ENCODE data around the gene ZNF555.
A peak's percentile ranks its signal among the peaks of the same experiment; 100 is the strongest.
"Not testable (repeated sequence)": the region's sequence is repeated elsewhere in the genome, so short reads cannot be mapped to it uniquely, and the experiment has no call there.

ZNF555 gene

DNA sequence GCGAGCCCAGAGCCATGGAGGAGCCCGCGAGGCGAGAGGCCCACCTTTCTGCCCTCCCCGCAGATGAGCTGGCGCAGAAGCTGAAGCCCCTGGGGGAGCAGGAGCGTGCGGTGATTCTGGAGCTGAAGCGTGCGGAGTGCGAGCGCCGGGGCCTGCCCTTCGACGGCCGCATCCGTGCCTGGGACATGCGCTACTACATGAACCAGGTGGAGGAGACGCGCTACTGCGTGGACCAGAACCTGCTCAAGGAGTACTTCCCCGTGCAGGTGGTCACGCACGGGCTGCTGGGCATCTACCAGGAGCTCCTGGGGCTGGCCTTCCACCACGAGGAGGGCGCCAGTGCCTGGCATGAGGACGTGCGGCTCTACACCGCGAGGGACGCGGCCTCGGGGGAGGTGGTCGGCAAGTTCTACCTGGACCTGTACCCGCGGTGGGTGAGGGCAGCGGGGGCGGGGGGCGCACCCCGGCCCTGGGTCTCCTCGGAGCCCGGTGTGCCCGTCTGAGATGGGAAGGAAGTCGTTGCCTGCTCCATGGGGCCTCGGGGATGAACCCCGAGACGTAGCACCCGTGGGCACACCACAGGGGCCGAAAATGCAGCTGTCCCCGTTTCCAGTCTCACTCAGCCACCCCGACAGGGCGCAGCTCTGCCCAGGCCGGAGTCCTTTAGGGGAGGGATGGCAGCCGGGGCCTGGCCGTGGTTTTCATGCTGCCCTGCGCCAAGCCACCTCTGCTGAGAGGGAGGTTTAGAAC lies 33.7 kb upstream of the ZNF555 start:
- no peak for DNase-seq

DNA sequence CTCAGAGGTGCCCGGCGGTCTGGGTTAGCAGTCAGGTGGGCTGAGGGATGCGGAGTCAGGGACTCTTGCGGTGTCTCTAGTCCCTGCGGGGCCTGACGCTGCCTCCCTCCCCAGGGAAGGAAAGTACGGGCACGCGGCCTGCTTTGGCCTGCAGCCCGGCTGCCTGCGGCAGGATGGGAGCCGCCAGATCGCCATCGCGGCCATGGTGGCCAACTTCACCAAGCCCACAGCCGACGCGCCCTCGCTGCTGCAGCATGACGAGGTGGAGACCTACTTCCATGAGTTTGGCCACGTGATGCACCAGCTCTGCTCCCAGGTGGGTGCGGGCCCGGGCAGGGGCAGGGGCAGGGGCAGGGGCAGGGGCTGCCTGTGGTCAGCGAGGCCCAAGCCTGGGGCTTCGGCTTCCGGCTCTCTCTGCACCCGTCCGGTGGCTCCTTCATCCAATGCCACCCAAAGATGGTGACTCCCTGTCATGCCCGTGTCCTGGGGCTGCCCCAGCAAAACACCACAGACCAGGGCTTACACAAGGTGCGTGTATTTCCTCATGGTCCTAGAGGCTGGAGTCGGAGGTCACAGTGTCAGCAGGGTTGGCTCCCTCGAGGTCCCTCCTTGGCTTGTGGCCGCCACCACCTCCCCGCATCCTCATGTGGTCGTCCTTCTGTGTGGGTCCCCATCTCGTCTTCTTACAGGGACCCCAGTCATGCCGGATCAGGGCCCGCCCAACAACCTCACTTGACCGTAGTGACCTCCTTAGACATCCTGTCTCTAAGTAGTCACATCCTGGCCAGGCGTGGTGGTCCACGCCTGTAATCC lies 32.9 kb upstream of the ZNF555 start:
- DNase-seq: no peak

DNA sequence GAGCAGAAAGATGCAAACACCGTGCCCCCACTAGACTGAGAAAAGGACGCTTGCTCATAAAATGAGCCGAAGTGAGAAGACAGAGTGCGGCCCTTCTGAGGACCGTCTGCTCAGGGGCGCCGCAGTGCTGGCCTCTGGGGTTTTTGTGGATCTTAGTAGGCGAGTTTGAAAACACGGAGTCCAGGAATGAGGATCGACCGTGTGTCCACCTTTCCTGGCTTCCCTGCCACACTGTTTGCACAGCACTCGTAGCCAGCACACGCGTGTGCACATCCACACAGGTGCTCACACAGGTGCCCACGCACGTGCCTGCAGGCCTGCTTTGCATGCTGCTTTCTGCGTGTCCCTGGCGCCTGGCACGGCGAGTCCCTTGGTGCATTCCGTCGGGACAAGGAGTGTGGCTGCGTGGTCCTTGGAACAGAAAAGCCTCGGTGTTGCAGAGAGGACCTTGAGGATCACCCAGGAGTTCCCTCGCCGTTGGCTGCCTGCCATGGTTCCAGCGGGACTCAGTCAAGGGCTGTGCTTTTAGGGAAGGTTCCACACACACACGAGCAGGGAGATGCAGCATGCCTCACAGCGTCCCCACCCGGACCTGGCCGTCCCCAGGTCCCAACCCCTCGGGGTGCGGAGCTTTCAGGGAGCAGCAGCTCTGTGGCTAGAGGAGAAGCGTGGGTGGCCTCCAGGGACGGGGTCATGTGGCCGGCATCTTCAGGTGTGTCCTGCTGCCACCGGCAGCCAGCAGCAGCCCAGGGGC lies 31.7 kb upstream of the ZNF555 start:
- DNase-seq: no peak

DNA sequence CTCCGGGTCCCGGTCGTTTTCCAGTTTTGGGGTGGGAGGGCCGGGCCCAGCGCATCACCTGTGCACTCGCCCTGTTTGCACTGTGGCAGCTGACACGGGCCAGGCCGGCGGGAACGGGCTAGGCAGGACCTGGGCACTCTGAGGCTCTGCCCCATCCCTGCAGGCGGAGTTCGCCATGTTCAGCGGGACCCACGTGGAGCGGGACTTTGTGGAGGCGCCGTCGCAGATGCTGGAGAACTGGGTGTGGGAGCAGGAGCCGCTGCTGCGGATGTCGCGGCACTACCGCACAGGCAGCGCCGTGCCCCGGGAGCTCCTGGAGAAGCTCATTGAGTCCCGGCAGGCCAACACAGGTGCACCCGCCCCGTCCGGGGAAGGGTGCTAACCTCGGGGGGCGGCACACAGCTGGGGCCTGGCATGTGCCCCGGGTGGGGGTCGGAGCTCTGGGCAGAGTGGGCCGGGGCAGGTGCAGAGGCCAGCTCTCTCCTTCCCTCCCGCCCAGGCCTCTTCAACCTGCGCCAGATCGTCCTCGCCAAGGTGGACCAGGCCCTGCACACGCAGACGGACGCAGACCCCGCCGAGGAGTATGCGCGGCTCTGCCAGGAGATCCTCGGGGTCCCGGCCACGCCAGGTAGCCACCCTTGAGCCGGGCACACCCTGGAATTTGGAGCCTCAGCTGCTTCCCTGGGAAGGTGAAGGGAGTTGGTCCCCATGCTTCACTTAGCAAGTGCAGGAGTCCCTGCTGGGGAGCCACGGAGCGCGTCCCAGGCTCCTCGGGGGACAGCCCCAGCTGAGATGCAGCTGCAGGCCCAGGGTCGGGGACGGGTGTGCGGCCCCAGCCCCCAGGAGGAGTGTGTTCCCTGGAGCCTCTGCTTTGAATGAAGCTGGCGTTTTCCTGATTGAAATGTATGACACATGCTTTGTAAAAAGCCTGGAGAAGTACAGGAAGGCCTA lies 30.9 kb upstream of the ZNF555 start:
- no peak for DNase-seq

DNA sequence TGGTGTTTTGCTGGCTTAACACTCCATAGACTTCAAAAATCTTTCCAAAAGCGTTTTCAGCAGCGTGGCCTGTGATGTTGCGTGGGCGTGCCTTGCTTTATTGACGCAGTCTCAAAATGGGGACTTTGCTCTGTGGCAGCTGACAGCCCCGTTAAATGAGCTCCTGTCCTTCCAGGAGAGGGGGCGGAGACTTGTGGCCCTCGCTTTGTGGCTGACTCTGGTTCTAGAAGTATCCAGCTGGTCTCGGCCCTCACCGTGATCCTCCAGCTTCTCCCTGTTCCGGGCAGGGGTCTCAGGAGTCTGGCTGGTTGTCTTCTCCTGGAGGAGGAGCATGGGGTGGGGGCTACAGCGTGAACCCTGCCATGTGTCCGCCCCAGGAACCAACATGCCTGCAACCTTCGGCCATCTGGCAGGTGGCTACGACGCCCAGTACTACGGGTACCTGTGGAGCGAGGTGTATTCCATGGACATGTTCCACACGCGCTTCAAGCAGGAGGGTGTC lies 30.0 kb upstream of the ZNF555 start:
- DNase-seq: no peak

DNA sequence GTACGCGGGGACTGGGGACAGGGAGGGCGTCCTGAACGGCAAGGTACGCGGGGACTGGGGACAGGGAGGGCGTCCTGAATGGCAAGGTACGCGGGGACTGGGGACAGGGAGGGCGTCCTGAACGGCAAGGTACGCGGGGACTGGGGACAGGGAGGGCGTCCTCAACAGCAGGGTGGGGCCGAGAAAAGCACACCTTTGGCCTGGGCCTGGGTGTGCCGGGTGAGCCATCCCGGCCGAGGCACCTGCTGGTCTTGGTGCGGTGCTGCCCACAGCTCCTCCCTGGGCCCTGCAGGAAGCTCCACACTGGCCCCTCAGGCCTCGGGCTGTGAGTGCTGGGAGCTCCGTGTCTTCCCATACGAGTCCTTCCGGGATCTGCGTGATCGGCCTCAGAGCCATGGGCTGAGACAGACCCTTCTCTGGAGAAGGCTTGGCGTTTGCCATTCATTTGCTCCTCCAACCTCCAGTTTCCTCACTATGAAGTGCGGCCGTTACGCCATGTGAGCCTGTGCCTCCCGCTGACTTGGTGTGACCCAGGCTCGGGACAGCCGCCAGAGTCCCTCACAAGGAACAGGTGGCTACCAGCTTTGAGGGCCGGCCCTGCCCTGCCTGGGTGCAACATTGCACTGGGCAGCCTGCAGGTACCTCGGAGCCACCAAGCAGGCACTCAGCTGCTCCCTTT lies 29.4 kb upstream of the ZNF555 start:
- DNase-seq: no peak

DNA sequence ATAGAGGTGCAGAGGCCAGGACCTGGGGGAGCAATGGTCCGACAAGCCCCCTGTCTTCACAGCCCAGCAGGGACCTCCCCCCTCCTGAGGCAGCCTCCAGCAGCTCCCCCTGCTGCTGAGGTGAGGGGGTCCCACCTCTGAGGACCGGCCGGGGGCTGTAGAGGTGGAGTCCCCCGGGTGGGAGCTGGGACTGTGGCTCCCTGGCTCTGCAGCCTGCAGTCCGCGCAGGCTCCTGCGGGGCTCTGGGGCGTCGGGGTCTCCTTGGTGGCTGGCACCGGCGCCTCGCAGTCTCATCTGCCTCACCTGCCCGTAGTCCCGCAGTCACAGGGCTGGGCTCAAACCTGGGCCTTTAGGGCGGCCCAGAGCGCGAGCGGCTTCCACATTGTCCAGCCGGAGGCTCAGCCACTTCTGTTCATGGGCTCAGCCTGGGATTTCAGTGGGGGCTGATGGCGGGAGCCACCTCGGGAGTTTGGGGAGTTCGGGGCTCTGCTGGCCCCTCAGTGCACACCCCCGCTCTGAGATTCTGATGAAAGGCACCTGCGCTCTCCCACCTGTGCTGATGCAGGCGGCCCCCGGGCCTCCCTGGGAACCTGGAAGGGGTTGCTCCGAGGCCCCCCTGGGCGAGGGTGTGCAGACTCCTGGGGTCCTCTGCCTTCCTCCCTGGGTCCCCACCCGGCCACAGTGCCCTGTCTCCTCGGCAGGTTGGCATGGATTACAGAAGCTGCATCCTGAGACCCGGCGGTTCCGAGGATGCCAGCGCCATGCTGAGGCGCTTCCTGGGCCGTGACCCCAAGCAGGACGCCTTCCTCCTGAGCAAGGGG lies 28.7 kb upstream of the ZNF555 start:
- DNase-seq: no peak

DNA sequence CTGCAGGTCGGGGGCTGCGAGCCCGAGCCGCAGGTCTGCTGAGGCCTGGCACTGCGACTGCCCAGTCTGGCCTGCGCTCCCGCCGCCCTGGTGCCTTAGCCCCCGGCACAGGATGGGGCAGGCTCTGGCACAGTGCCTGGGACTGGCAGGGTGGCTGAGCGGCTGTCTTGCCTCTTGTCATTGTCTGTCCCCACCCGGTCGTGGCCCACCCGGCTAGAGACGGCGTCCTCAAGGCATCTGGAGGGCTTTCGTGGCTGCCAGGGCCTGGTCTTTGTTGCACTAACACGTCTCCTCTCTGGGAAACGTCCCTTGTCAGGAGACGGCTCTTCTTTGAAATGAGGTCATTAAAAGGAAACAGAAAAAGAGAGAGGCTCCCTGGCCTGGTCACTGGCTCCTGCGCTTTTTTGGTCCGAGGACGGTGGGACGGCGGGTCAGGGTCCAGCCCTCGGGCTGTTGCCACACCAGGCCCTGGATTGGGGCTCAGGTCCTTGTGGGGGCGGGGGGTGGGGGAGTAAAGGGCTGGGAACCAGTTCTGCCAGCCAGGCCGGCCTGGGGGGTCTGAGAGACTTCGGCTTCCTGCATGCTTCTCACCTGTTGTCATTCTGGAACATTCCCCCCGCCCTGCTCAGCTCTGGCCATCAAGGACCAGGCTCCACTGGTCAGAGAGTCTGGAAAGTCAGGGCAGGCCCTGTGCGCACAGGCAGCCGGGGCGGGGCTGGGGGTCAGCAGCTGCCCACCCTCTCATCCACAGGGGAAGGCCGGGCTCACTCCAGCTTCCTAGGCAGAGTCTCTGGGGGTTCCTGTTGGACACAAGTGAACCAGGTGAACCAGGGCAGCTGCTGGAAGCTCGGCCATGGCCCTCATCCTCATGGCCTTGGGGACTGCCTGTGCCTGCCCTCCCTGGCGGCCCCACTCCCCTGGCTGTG lies 27.8 kb upstream of the ZNF555 start:
- DNase-seq: no peak

DNA sequence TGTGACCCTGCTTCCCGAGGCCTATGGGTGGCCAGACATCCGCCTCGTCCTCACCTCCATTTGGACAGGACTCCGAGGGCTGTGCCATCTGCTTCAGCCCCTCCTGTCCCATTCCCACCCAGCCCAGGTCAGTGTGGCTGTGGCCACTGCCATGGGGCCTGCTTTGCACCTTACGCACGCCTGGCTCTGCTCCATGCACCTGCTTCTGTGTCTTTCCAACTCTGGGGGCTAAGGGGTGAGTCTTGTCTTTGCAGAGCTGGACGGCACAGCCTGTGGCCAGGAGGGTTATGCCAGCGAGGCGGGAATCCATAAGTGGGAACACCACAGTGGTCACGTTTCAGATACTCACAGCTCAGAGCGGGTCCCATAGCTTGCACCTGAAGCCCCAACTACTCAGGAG lies 26.8 kb upstream of the ZNF555 start:
- no peak for DNase-seq

DNA sequence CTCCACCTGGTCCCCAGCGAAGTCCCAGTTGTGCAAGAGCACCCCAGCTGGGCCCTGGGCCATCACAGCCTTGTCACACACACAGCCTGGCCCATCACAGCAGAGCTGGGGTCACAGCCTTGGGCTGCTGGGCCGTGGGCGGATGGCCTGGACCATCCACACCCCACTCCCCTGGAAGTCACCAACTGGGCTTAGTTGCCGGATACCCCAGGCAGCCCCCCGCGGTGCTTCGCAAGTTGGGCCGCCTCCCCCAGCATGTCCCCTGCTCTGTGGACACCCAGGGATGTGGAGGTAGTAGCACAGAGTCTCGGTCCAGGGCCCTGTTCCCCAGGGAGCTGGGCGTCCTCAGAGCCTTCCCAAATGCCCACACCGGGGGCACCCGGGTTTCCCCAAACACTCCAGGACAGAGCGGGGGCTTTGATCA lies 26.1 kb upstream of the ZNF555 start:
- DNase-seq: no peak

DNA sequence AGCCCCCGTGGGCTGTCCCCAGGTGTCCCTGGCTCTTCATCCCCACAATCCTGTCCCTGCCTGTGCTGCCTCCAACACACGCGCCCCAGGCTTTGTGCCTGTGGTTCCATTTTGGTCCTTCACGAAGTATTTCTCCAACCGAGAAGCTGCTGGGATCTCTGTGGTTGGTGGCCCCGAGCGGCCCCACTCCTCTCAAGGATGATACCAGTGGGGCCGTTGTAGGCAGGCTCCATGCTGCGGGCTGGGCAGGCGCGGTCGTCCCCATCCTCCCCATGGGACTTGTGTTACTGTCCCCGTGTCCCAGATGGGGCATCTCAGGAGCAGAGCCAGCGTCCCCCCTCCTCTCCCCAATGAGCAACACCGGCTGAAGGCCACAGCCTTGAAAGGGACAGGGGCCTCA lies 25.4 kb upstream of the ZNF555 start:
- no peak for DNase-seq

DNA sequence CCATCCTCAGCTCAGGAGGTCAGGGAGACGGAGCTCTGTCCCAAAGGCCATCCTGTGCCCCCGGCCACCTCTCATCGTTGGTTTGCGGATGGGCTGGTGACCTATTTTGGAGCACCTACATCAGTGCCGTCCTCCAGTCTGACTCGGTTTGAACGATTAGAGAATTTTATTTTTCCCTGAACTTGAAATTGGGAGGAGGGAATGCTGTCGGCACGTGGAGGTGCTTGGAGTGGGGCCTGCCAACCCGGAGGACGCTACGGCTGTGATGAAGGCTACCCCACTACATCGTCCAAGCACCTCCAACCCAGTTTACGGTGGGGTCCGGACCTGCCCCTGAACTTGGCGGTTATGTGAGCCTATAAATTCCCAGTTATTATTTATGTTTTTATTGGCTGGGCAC lies 24.6 kb upstream of the ZNF555 start:
- no peak for DNase-seq

DNA sequence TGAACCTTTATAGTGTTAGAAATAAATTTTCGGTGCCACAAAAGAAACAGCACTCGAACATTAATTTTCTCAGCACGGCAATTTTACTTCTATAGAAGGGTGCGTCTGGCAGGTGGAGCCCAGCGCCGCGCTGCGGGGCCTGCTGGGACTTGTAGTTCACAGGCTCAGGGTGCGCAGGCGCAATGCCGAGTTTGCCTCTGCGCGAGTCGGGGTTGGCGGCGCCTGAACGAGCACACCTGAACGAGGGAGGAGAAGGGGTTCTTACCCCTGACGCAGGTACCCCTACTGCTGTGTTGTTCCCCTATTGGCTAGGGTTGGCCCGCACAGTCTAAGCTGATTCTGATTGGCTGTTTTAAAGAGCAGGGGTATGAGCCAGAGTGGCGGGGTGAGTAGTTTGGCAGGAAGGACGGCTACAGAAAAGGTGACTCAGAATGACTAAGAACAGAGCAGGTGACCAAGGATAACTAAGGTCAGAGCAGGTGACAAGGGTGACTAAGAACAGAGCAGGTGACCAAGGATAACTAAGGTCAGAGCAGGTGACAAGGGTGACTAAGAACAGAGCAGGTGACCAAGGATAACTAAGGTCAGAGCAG lies 23.9 kb upstream of the ZNF555 start:
- DNase-seq: not testable (repeated sequence)

DNA sequence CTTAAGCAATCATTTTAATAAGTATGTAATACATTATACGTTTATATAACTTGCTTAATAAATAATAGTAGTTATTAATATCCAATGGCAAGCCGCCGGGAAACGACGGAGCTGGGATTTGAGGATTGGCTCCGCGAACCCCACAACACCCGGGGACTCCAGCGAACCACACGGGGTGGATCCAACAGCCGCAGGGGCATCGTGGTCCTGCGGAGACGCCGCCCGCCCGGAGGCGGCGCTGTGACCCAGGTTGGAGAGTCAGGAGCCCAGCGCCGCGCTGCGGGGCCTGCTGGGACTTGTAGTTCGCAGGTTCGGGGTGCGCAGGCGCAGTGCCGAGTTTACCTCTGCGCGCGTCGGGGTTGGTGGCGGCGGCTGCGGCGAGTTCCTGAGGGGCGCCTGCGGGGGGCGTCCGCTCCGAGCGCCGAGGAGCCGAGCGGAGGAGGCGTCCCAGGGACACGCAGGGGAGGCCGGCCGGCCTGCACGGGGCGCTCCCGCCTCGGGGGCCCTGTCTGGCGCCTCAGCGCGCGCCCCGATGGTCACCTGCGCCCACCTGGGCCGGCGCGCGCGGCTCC lies 21.6 kb upstream of the ZNF555 start, which contains the start of gene ZNF554:
Gene ZNF554 (plus strand): TSS at position 329 of the 572 bp plus-strand sequence. CDS start 204 bp downstream, at position 533.
- DNase-seq: peak; percentile 96

DNA sequence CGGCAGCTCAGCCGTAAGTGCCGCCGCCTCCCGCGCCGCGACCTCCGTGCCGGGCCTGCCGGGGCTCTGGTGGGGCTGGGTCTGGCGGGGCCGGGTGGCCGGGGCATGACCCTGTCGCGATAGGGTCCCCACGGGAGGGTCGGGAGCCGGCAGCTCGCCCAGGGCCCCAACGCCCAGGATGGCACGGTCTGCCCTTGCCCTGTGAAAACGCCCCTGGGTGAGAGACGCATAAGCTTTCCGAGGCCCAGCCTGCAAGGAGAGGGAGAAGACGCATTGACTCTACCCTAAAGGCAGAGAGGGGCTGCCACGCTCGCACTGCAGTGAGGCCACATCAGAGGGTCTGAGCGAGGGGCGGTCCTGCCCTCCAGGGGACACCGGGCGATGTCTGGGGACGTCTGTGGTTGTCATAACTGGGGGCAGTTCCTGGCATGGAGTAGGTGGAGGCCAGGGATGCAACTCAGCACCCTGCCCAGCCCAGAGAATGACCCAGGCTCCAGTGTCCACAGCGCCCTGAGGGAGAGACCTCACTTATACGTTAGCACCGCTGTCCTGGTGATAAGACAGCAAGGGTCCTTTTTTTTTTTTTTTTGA lies 21.1 kb upstream of the ZNF555 start:
- DNase-seq: peak; percentile 16

DNA sequence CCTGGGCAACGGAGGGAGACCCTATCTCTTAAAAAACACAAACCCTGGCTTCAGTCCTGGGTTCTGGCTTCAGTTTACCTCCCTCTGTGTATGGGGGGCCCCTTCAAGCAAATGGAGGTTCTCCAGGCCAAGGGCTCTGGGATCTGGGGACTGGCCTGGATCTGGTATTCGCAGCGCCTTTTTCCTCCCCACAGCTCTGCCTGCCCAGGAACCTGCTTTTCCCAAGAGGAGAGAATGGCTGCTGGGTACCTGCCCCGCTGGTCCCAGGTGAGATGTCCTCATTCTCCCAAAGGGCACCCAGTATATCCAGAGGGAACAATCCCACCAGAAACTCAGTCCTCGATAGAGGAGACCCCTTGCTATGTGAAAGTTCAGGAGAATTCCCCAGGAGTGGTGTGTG lies 18.4 kb upstream of the ZNF555 start:
- no peak for DNase-seq

DNA sequence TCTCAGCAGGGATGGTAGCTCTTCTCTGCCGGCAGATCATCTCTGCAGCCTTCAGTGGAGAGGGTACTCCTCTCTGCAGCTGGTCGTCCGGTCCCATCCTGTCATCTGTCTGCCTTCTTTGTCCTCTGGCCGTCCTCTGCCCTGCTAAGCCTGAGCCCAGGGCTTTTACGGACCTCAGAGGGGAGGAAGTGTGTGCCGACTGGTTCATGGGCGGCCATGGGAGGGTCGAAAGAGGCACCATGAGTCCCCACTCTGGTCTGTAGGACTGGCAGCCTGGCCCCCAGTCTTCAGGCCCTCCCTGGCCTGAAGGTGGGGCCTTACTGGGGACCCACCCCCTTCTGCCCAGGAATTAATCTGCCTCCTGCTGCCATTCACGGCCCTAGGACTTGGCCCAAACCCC lies 17.6 kb upstream of the ZNF555 start:
- no peak for DNase-seq

DNA sequence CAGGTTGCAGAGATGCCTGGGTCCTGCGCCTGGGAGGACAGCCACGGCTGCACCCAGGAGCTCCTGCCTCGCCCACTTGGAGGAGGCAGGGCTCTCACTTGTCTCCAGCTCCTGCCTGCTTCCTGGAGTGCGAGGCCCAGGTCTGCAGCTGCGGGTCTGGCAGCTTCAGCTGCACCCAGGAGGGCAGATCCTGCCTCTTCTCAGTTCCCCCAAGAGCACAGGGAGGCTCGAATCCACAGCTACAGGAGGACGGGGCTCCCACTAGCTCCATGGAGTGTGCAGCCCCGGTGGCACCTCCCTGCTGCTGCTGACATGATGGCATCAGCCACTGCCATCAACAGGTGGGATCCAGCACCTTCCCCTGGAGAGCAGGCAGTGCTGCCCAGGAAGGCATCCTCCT lies 17.1 kb upstream of the ZNF555 start:
- no peak for DNase-seq

All from NCI-H2171 treated with DMSO at 0.1 percent for 48 hours (cell line).